HepG2 (cell line): ENCODE results near the gene SMIM45.

Experiments used
- ATAC-seq: fragments of 200-7000 bp; cut with Tn5 transposase; 3 replicates; pipeline ENCODE4 v1.9.1; 2020; ENCODE audit warnings: mild to moderate bottlenecking, moderate library complexity
- BruUV-seq: library from RNA; stranded (reverse); fragments of 400-500 nt; replicated peaks from 2 replicates; lab custom pipeline; 2021; lab: Mats Ljungman, UMichigan
- CTCF ChIA-PET: fragments of 300-600 bp; formaldehyde crosslinking; extraction: SDS; loops from one replicate; lab custom pipeline; 2021; ENCODE audit warnings: low total read pairs, inconsistent platforms, low intra/inter-chr PET ratio; lab: Yijun Ruan, JAX
- POLR2A ChIA-PET: fragments of 350-600 bp; sonication (Branson Sonifier 250); formaldehyde crosslinking; loops from one replicate; lab custom pipeline; 2020; ENCODE audit warnings: antibody characterized with exemption, inconsistent platforms; lab: Yijun Ruan, JAX
- DNase-seq: peaks from one replicate; pipeline ENCODE4 v3.0.0-alpha.2; 2015; ENCODE audit warnings: low spot score
- FAIRE-seq: peaks from 3 replicates; lab custom pipeline; 2011; peaks lifted over from hg19 to GRCh38; lab: Jason Lieb, UNC
- H2AFZ ChIP-seq: one replicate; pipeline ENCODE4 v1.6.1; 2011; ENCODE audit warnings: low read length, inconsistent platforms
- H3K27ac ChIP-seq: fragments of 300-600 bp; 3 replicates; pipeline ENCODE4 v1.8.0; 2011; ENCODE audit warnings: mixed run types, mild to moderate bottlenecking, mixed read lengths, low read length, inconsistent platforms; ENCODE audit not compliant: insufficient read depth; ENCODE audit errors: extremely low read length
- H3K27me3 ChIP-seq, 2 experiments: fragments of 200-600 bp in 1 of 2; 2 replicates in 1 of 2; 3 replicates in 1 of 2; pipeline versions ENCODE4 v1.6.0 to v1.8.0; 2011; ENCODE audit warnings: low read length in 2 of 2, mild to moderate bottlenecking in 2 of 2, moderate library complexity in 2 of 2, inconsistent platforms in 1 of 2; ENCODE audit not compliant: insufficient read depth in 2 of 2, control insufficient read depth in 1 of 2
- H3K36me3 ChIP-seq, 2 experiments: fragments of 200-600 bp in 1 of 2; replicated peaks in 1 of 2; 2 replicates in 1 of 2; 3 replicates in 1 of 2; pipeline versions ENCODE4 v1.5.1 to v1.8.0; 2011; ENCODE audit warnings: low read length in 2 of 2, inconsistent platforms in 1 of 2; ENCODE audit not compliant: insufficient read depth in 2 of 2, control insufficient read depth in 1 of 2
- H3K4me1 ChIP-seq: 2 replicates; pipeline ENCODE4 v1.5.1; 2012; ENCODE audit warnings: low read length, inconsistent platforms; ENCODE audit not compliant: insufficient read depth
- H3K4me2 ChIP-seq: 2 replicates; pipeline ENCODE4 v1.6.0; 2011; ENCODE audit warnings: low read depth, low read length, inconsistent platforms
- H3K4me3 ChIP-seq, 3 experiments: fragments of 200-600 bp in 1 of 3; sonication (generic), shearing (Covaris generic) in 1 of 3; replicated peaks in 1 of 3; 2 replicates each; pipeline ENCODE4 v1.5.1; 2011 to 2016; ENCODE audit warnings: low read length in 3 of 3, inconsistent platforms in 2 of 3, low read depth in 2 of 3, mild to moderate bottlenecking in 2 of 3, control low read depth in 1 of 3, mixed read lengths in 1 of 3; ENCODE audit not compliant: insufficient read depth in 1 of 3
- H3K79me2 ChIP-seq: one replicate; pipeline ENCODE4 v1.6.1; 2011; ENCODE audit warnings: low read length, inconsistent platforms; ENCODE audit not compliant: insufficient read depth
- H3K9ac ChIP-seq: 2 replicates; pipeline ENCODE4 v1.6.0; 2011; ENCODE audit warnings: mild to moderate bottlenecking, low read depth, low read length, inconsistent platforms; ENCODE audit not compliant: insufficient read depth
- H3K9me3 ChIP-seq: 2 replicates; pipeline ENCODE4 v1.5.1; 2012; ENCODE audit warnings: mild to moderate bottlenecking, low read length
- H4K20me1 ChIP-seq: 2 replicates; pipeline ENCODE4 v1.6.0; 2011; ENCODE audit warnings: inconsistent platforms, mild to moderate bottlenecking, low read length, moderate library complexity; ENCODE audit not compliant: insufficient read depth
- ARNT ChIP-seq: fragments of 450-650 bp; IDR thresholded peaks from 2 replicates; pipeline ENCODE4 v1.6.1; 2017
- FOSL1 ChIP-seq: sonication (generic); formaldehyde crosslinking; IDR thresholded peaks from 2 replicates; pipeline ENCODE4 v1.9.0; 2021; ENCODE audit warnings: missing genetic modification reagents, borderline replicate concordance
- FOXM1 ChIP-seq: sonication (generic); formaldehyde crosslinking; IDR thresholded peaks from 2 replicates; pipeline ENCODE4 v1.5.0; 2020; ENCODE audit warnings: missing genetic modification reagents
- HMGXB4 ChIP-seq, 2 experiments: sonication (generic) in 1 of 2; formaldehyde crosslinking in 1 of 2; IDR thresholded peaks; 2 replicates each; pipeline versions ENCODE4 v1.4.0 to v1.6.1; 2018 to 2020; ENCODE audit warnings: missing genetic modification reagents in 2 of 2, borderline replicate concordance in 1 of 2, low read depth in 1 of 2, mild to moderate bottlenecking in 1 of 2, missing biosample characterization in 1 of 2
- KDM3A ChIP-seq: IDR thresholded peaks from 2 replicates; pipeline ENCODE4 v1.6.1; 2018; ENCODE audit warnings: low read depth, missing compliant biosample characterization
- RFX5 ChIP-seq: IDR thresholded peaks from 2 replicates; pipeline ENCODE4 v1.6.1; 2011; ENCODE audit warnings: low read depth, low read length, improper control_type of control experiment
- SAFB2 ChIP-seq: sonication (generic); formaldehyde crosslinking; IDR thresholded peaks from 2 replicates; pipeline ENCODE4 v1.5.1; 2020; ENCODE audit warnings: missing genetic modification reagents, low read depth, mild to moderate bottlenecking, borderline replicate concordance
- TGIF2 ChIP-seq: IDR thresholded peaks from 2 replicates; pipeline ENCODE4 v1.6.1; 2016; ENCODE audit warnings: control low read depth, missing compliant biosample characterization
- ZFP36L2 ChIP-seq: sonication (generic); formaldehyde crosslinking; IDR thresholded peaks from 2 replicates; pipeline ENCODE4 v1.4.0; 2020; ENCODE audit warnings: missing genetic modification reagents
- ZNF225 ChIP-seq: sonication (generic); formaldehyde crosslinking; IDR thresholded peaks from 2 replicates; pipeline ENCODE4 v1.4.0; 2020; ENCODE audit warnings: mild to moderate bottlenecking, missing genetic modification reagents
- ZNF318 ChIP-seq: sonication (generic); formaldehyde crosslinking; IDR thresholded peaks from 2 replicates; pipeline ENCODE4 v1.4.0; 2020; ENCODE audit warnings: mild to moderate bottlenecking, missing genetic modification reagents
- WGBS: methylation state at CpG from one replicate; pipeline ENCODE4 v1.1.6; 2017; ENCODE audit warnings: low lambda C conversion rate; 5-methylcytosine and 5-hydroxymethylcytosine counted together
- in situ Hi-C: cut with HindIII; loops from 2 replicates; pipeline ENCODE4 v1.10.0; 2017; ENCODE audit warnings: low pct_unique_long_range_greater_than_20kb; ENCODE audit not compliant: extremely low pct_ligation_motif_present
- intact Hi-C: fragments of 100-400 bp; cut with micrococcal nuclease; formaldehyde crosslinking; loops from one replicate; pipeline ENCODE4 v1.10.0; 2022; ENCODE audit not compliant: unreplicated experiment

SMIM45 gene

DNA sequence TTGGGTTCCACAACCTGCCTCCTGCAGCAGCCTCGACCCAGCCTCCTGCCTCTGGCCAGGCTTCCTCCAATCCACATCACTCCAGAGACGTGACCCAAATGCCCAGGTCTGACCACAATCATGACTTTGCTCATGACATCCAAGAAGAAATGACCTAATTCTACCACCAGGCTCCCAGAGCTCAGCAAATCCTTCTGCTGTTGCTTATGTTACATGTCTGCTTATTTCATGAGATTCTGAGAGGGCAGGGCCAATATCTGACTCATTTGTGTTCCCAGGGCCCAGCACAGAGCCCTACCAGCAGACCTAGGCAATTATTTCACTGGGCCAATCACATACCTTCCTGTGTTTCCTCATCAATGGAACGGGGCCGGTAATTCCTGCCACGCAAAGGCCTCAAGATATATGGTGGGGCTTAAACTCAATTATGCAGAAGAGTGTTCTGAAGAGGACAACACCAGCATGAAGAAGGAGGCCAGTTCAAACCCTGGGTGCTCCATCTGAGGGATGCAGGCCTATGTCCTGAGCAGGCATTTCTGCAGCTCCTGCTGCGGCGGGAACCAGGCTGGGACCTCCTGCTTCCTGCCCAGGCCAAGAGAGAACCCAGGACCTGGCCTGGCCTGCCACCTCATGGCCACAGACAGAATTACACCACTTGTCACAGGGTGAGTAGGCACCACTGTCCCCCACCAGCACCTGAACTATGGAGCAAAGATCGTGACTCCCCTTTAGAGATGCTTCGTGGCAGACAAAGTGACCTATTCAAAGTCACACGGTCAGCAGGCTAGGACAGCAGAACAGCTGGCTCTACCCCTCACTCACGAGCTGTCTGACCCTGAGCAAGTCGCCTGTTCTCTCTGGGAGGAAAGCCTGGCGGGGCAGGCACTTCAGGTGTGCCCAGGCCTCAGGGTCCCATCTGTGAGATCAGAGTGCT is 10.9 kb upstream of the SMIM45 start:
- H3K4me2 ChIP-seq = no peak overlapping the region
- peak; percentile 92 for ATAC-seq
- no TSS peak for BruUV-seq
- in situ Hi-C loops (loop anchor here (5.0 kb wide), 1 partner anchor 244 kb away; the partner anchor contains the start of gene MEI1), intact Hi-C loops (loop anchor here (1.0 kb wide), 2 partner anchors 195 to 244 kb away; no protein-coding TSS in a partner anchor)
- no peaks in the 10 kb centered on the region for H3K27me3 ChIP-seq
- no peak overlapping the region for H3K4me3 ChIP-seq
- no peak overlapping the region for H2AFZ ChIP-seq
- H4K20me1 ChIP-seq = no peaks in the 10 kb centered on the region
- 83% methylated on average over 8 of the region's 13 CpGs for WGBS
- no peak overlapping the region for H3K27ac ChIP-seq
- no peak overlapping the region for H3K9ac ChIP-seq
- POLR2A ChIA-PET = interaction anchor here (0.7 to 1.5 kb wide), 4 partner anchors 109 to 244 kb away, joined by 3 to 4 read pairs (median 4); partner anchors contain the start of genes CCDC134 and SREBF2
- H3K36me3 ChIP-seq = peaks cover 11 to 49% of the 10 kb centered on the region in 2 experiments
- FAIRE-seq = peak; percentile 93
- H3K4me1 ChIP-seq = peaks cover 33% of the 10 kb centered on the region
- H3K9me3 ChIP-seq = no peaks in the 10 kb centered on the region
- CTCF ChIA-PET = interaction anchor here (1.2 to 2.7 kb wide), 4 partner anchors 118 to 274 kb away, joined by 5 to 22 read pairs (median 16); no protein-coding TSS in a partner anchor
- H3K79me2 ChIP-seq = peaks cover 10% of the 10 kb centered on the region
- peak; percentile 66 for DNase-seq
- no peak for TF ChIP-seq FOSL1 (CRISPR knock-in tag)
- no peak for TF ChIP-seq FOXM1 (CRISPR knock-in tag)
- TF ChIP-seq KDM3A (CRISPR knock-in tag) = 0 out of 2 replicates have a peak, but pooled peaks have one; percentile 67
- no peak for TF ChIP-seq SAFB2 (CRISPR knock-in tag)
- TF ChIP-seq TGIF2 (CRISPR knock-in tag) = no peak
- no peak for TF ChIP-seq ZNF318 (CRISPR knock-in tag)
- no peak for TF ChIP-seq ARNT
- no peak for TF ChIP-seq RFX5
- no peak for TF ChIP-seq ZFP36L2 (CRISPR knock-in tag)
- no peak for TF ChIP-seq ZNF225
- peak in 1 of 2 experiments; percentile 24; a peak in 1 of 4 replicates for TF ChIP-seq HMGXB4 (CRISPR knock-in tag; IDR thresholded peaks at IDR 0.05; ENCODE audit: borderline replicate concordance in 1 of 2, low read depth in 1 of 2)
